AG09319 (cell line): Measurements from ENCODE around the gene AKNA.

ENCODE experiments used
- DNase-seq: peaks from one replicate; pipeline ENCODE4 v3.0.0-alpha.2; 2010; ENCODE audit warnings: low read depth; ENCODE audit errors: extremely low read depth
- CTCF ChIP-seq: IDR thresholded peaks from 2 replicates; pipeline ENCODE4 v1.5.1; 2011; ENCODE audit warnings: low read depth, mild to moderate bottlenecking, inconsistent platforms, low read length, moderate library complexity

The AKNA gene

GRCh38 chr9:114374936-114375335 is 12.8 kb downstream of the AKNA start:
- no peak for DNase-seq
- TF ChIP-seq CTCF = no peak

GRCh38 chr9:114373960-114374730 is 13.6 kb downstream of the AKNA start:
- DNase-seq = no peak
- TF ChIP-seq CTCF = no peak

DNA sequence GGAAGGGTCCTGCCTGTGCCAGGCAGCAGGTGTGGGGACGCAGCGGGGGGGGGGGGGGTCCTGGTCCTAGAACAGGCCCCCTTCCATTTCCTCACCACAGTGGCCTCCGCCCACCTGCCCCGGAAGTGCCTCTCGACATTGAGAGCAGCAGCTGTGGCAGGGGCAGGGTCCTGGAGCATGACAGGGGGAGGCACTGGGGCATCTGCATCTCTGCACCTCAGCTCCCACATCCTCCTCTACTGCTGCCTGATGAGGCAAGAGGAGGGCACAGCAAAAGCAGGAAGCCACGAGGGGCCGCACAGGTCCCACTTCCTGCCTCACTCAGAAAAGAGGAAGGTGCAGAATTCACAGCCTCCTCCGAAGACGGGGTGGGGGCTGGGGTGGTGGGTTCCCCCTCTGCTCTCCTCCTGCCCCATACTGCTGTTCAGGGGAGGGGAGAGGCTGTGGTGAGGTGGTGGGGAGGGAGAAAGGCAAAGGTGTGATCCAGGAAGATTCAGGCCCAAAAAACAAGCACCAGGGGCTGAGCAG is 14.8 kb downstream of the AKNA start:
- no peak for DNase-seq
- no peak for TF ChIP-seq CTCF

GRCh38 chr9:114371973-114372917 is 15.5 kb downstream of the AKNA start:
- DNase-seq = no peak
- TF ChIP-seq CTCF = no peak

GRCh38 chr9:114371343-114371944 is 16.3 kb downstream of the AKNA start:
- TF ChIP-seq CTCF = no peak
- DNase-seq = no peak

DNA sequence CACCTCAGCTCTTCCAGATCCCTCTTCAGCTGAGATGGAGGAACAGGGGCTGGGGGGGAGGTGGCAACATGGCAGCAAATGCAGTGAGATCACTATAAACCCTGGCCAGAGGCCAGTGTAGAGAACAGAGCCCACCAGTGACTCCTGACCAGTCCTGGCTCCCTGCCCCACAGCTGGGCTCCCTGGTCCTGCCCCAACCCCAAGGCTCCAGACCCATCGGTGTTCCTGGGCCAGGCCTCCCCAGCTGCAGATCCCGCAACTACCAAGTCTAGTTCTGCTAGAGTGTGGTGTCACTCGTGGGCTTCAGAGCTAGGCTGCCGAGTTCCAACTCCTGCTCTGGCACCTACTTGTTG is 16.8 kb downstream of the AKNA start:
- TF ChIP-seq CTCF = no peak
- no peak for DNase-seq
